CD4-positive, alpha-beta T cell treated with Interleukin-17A for 1 hour (primary cell): ENCODE results near the gene JPH3.
"Not testable (repeated sequence)": the region's sequence is repeated elsewhere in the genome, so short reads cannot be mapped to it uniquely, and the experiment has no call there.

ENCODE experiments used
- DNase-seq: peaks from one replicate; pipeline ENCODE4 v3.0.0-alpha.2; 2020

The JPH3 gene

GRCh38 chr16:87700406-87701077, 98.2 kb downstream of the JPH3 start:
- peak; percentile 25 for DNase-seq

DNA sequence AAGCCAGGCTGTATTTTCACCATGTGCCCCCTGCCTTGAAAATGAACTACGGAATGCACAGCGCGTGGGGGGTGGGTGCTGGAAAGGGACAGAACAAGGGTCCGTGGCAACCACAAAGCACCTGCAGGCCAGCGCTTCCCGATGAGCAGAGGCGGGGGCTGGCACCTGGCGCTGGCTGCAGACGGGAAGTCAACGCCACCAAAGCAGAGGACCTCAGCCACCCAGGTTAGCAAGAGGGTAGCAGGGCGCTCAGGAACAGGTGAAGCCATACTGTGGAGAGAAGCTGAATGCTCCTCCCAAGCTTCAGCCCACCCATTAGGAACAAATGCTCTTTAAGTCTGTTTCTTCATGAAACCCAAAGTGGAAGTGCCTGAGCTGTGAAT, 98.8 kb downstream of the JPH3 start:
- no peak for DNase-seq

GRCh38 chr16:87701505-87701921, 99.2 kb downstream of the JPH3 start:
- DNase-seq: no peak

DNA sequence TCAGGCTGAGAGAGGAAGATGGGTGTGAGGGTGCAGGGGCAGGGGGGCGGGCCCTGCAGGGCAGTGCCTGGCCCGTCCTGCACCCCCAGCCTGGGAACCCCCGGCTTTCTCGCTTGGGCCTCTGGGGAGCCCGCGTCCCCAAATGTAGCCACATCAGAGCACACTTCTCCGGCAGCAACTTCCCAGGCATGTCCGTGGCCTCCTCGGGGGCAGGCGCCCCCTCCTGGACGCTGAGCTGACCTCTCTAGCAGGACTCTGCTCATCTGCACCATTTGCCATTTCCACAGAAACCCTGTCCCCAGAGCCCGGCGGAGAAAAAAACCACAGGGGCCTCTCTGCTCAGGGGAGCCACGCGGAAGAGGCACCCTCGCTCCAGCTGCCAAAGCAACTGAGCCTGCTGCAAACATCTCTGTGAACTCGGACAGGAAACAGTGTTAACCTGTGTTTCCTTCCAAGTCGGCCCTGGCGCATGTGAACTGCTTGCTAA, 100.1 kb downstream of the JPH3 start:
- DNase-seq: peak; percentile 38

GRCh38 chr16:87703071-87703470, 100.8 kb downstream of the JPH3 start:
- DNase-seq: no peak

DNA sequence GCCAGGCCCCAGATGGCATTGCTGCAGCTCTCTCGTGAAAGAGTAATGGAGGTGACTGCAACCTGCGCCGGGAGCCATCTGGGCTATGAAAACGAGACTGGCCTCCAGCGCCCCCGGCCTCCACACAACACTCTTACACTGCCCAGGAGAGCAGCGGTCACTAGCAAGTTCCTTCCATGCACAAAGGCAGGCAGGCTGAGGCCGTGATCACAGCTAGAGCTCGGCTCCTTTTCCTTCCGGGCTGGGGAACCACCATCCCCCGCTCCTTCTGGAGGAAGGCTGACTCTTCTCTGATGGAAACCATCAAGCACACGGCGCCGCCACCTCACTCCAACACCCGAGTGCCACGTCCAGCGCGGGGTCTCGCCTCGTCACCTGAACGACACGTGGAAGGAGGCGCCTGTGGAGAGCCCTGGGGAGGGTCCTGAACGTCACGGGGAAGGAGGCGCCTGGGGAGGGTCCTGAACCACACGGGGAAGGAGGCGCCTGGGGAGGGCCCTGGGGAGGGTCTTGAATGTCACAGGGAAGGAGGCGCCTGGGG, 101.6 kb downstream of the JPH3 start:
- DNase-seq: no peak

DNA sequence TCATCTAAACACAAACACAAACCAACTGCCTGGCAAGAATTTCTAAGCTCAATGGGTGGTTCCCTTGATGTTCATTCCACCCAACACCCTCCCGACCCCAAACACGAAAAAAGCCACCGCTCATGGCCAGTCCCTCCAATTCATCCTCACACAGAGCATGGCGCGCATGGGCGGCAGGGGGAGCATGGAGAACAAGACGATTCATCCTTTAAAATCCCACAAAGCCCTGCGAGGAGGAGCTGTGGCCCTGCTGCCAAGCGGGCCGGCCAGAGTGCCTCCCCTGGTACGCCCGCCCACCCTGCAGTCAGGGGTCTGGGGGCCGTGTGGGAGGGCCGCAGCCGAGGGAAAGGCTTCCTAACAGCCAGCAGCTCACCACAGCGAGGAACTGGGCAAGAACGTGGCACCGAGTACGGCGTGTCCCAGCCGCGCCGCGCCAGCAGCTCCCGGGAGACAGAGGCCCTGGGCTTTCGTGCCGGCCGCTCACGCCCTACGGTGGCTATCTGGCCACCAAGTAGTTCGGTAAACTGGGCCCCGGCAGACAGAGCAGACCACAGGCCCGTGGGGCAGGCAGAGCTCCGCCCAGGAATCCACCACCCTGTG, 102.5 kb downstream of the JPH3 start:
- DNase-seq: no peak

GRCh38 chr16:87705771-87706277, 103.5 kb downstream of the JPH3 start:
- DNase-seq: no peak

- no peak for DNase-seq
Observed at GRCh38 chr16:87706278-87707000, 104.1 kb downstream of the JPH3 start.

- no peak for DNase-seq
Observed at GRCh38 chr16:87707097-87707496, 104.8 kb downstream of the JPH3 start.

DNA sequence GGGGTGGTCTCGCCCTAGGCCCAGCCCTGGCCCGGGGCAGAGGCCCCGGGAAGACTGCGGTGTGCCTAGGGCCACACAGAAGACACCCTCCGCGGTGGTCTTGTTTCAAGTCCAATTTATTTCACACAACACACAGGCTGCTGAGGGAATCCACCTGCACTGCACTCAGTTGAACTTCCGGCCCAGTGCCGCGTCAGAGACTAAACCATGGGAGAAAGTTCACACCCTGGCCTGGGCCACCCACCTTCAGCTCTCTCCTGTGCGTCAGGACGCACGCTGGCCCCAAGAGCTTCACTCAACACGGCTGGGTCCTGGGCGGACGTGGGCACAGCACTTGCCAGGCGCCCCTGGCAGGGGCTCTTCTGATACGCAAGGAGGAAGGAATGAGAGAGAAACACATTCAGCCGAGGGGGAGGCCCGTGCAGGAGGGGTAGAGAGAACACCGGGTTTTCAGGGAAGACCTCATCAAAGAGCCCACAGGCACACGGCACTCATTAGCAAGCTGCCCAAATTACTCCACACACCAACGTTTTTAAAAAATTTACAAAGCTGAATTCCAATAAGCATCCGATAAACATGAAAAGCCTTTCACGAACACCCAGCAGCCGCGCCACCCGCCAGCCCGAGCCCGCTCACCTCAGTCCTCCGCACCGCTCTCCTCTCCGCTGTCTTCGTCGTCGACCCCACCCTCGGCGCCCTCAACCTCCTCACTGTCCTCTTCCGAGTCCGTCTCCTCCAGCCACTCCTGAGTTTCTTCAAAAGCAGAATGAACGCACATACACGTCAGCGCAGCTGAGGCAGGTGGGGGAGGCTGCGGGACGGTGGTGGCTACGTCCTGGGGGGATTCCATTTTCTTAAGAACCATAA, 105.6 kb downstream of the JPH3 start:
- no peak for DNase-seq

GRCh38 chr16:87708881-87709638, 106.8 kb downstream of the JPH3 start:
- no peak for DNase-seq

DNA sequence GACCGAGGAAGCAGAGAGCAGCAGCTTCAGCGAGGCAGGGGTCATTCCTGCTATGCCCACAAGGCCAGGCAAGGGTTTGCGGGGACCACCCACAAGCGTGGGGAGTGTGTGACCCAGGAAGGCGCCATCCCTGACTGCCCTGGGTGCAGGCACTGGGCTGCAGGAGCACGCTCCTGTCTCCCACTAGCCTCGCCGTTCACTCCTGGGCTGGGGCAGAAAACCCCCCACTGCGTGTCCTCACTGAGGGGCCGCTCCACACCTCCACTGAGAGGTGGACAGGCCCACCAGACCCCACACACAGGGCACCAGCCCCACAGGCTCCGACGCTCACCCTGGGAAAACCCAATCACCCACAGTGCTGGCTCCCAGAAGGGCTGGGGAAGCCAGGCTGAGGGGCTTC, 107.4 kb downstream of the JPH3 start:
- no peak for DNase-seq

GRCh38 chr16:87710887-87711286, 108.6 kb downstream of the JPH3 start:
- no peak for DNase-seq

- DNase-seq: no peak
Observed at GRCh38 chr16:87712184-87712762, 110.0 kb downstream of the JPH3 start.

DNA sequence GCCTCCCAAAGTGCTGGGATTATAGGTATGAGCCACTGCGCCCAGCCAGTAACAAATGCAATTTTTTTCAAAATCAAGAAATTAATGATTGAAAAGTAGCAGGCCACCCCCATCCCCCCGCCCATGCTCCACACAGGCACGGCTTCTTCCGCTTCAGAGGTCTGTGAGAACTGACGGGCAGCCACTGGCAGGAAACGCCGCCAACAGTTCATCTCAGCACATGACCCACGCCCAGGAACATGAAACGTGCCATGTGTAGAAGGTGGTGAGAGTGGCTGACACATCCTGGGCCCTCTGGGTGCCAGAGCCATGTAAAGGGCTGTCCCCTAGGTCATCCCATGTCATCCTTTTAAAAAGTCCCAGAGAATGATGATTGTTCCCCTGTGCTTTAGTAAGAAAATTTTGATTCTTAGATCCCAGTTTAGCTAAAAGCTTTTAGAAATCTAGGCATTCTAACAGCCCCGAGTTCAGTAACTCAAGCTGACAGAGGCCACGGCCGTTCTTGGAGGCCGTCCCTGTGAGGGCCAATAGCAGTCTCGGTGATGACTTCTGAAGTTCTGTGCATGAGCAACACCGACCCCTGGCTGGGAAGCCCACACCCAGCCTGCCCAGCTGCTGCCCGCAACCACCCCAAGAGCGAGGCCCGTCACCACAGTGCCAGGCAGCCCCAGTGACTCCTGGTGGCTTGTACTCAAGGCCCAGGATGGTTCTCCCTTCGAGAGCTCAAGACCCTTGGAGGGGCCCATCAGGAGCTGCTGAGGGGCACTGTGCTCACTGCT, 111.3 kb downstream of the JPH3 start:
- DNase-seq: peak; percentile 70

- DNase-seq: no peak
Observed at GRCh38 chr16:87715231-87715630, 112.9 kb downstream of the JPH3 start.

DNA sequence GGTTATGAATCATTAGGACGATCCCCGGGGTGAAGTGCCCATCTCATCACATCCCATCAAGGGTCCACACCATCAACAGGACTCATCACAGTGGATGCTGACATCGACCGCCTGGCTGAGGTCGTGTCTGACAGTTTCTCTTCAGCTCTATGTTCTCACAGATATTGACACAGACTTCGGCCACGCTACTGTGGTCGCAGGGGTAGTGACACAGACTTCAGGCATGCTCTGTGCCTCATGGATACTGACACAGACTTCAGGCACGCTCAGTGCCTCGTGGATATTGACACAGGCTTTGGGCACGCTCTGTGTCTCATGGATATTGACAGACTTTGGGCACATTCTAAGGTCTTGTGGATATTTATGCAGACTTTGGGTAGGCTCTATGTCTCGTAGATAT, 113.3 kb downstream of the JPH3 start:
- DNase-seq: no peak

DNA sequence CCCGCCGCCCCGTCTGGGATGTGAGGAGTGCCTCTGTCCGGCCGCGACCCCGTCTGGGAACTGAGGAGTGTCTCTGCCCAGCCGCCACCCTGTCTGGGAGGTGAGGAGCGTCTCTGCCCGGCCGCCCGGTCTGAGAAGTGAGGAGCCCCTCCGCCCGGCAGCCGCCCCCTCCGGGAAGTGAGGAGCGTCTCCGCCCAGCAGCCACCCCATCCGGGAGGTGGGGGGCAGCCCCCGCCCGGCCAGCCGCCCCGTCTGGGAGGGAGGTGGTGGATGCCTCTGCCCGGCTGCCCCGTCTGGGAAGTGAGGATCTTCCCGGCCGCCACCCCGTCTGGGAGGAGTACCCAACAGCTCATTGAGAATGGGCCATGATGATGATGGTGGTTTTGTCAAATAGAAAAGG, 116.5 kb downstream of the JPH3 start:
- not testable (repeated sequence) for DNase-seq

- DNase-seq: no peak
Observed at GRCh38 chr16:87720446-87720845, 118.1 kb downstream of the JPH3 start.
